Hematopoietic multipotent progenitor cell treated with erythropoietin and hydrocortisone succinate and interleukin-3 and kit ligand, for 17 days (in vitro differentiated cells): Measurements from ENCODE around the gene CCDC137.
A peak's percentile ranks its signal among the peaks of the same experiment; 100 is the strongest.
"Not testable (repeated sequence)": the region's sequence is repeated elsewhere in the genome, so short reads cannot be mapped to it uniquely, and the experiment has no call there.

Experiments used
- DNase-seq: peaks from one replicate; pipeline ENCODE4 v3.0.0-alpha.2; 2015; ENCODE audit warnings: low spot score

CCDC137 gene

GRCh38 chr17:81666342-81667191, at the start of gene CCDC137, which contains the start of gene OXLD1:
TSS of gene CCDC137 (plus strand) at chr17:81666737. CDS start at chr17:81666767, 30 bp downstream.
TSS of gene OXLD1 (minus strand) at chr17:81666605. CDS start at chr17:81666577, 28 bp downstream.
- peak; percentile 93 for DNase-seq

- DNase-seq = no peak
Observed at GRCh38 chr17:81616877-81617276, 49.7 kb upstream of the CCDC137 start.

- not testable (repeated sequence) for DNase-seq
Observed at GRCh38 chr17:81618307-81618706, 48.2 kb upstream of the CCDC137 start.

GRCh38 chr17:81621494-81622130, 44.9 kb upstream of the CCDC137 start:
- no peak for DNase-seq

- no peak for DNase-seq
Observed at GRCh38 chr17:81630274-81630673, 36.3 kb upstream of the CCDC137 start.

GRCh38 chr17:81631482-81631881, 35.1 kb upstream of the CCDC137 start:
- no peak for DNase-seq

GRCh38 chr17:81635431-81635830, 31.1 kb upstream of the CCDC137 start:
- no peak for DNase-seq

- no peak for DNase-seq
Observed at GRCh38 chr17:81635973-81636504, 30.5 kb upstream of the CCDC137 start.

GRCh38 chr17:81636505-81637288, 29.8 kb upstream of the CCDC137 start, which contains the start of the genes NPLOC4 and TSPAN10:
TSS of gene NPLOC4 (minus strand) at chr17:81637112. CDS start at chr17:81636930, 182 bp downstream.
TSS of gene TSPAN10 (plus strand) at chr17:81637196. CDS start at chr17:81642413, 5,217 bp downstream.
- DNase-seq = peak; percentile 85

- DNase-seq = no peak
Observed at GRCh38 chr17:81638683-81639082, 27.9 kb upstream of the CCDC137 start.

GRCh38 chr17:81640011-81640410, 26.5 kb upstream of the CCDC137 start:
- DNase-seq = no peak

GRCh38 chr17:81641825-81642489, 24.6 kb upstream of the CCDC137 start:
- DNase-seq = no peak

- DNase-seq = no peak
Observed at GRCh38 chr17:81644496-81644895, 22.0 kb upstream of the CCDC137 start.

GRCh38 chr17:81644976-81645952, 21.3 kb upstream of the CCDC137 start:
- DNase-seq = no peak

- DNase-seq = peak; percentile 74
Observed at GRCh38 chr17:81646869-81647600, 19.5 kb upstream of the CCDC137 start.

GRCh38 chr17:81647640-81648012, 18.9 kb upstream of the CCDC137 start:
- no peak for DNase-seq

- DNase-seq = no peak
Observed at GRCh38 chr17:81648013-81648706, 18.4 kb upstream of the CCDC137 start.

GRCh38 chr17:81648707-81649085, 17.8 kb upstream of the CCDC137 start:
- no peak for DNase-seq

- DNase-seq = no peak
Observed at GRCh38 chr17:81650951-81651350, 15.6 kb upstream of the CCDC137 start.
